GM12892 (cell line): ENCODE measurements around the gene C18orf32. TPM values are rescaled to one million over a fixed set of nuclear protein-coding genes. Genes with fewer than 3 reads are reported as not detected.
"Not testable (repeated sequence)": the region's sequence is repeated elsewhere in the genome, so short reads cannot be mapped to it uniquely, and the experiment has no call there.

ENCODE experiments used
- DNase-seq: peaks from one replicate; pipeline ENCODE4 v3.0.0; 2011; ENCODE audit not compliant: insufficient read length
- FAIRE-seq: peaks from 2 replicates; lab custom pipeline; 2011; peaks lifted over from hg19 to GRCh38; lab: Jason Lieb, UNC
- POLR2A ChIP-seq: IDR thresholded peaks from 2 replicates; pipeline ENCODE4 v1.6.1; 2011; ENCODE audit warnings: low read depth, low read length, control low read depth
- POLR2AphosphoS5 ChIP-seq: IDR thresholded peaks from 2 replicates; pipeline ENCODE4 v1.6.1; 2011; ENCODE audit warnings: low read depth, low read length, control low read depth
- TAF1 ChIP-seq: IDR thresholded peaks from 2 replicates; pipeline ENCODE4 v1.6.1; 2011; ENCODE audit warnings: low read depth, mild to moderate bottlenecking, control low read depth, low read length, borderline replicate concordance
- polyA plus RNA-seq: library from polyadenylated mRNA; unstranded; fragments of >200 nt; gene quantifications from one replicate; pipeline ENCODE4 v1.2.1, GENCODE V29; 2012; ENCODE audit warnings: missing spikeins, inconsistent platforms; ENCODE audit not compliant: missing spikeins

The C18orf32 gene
- polyA plus RNA-seq = 43.9 TPM

DNA sequence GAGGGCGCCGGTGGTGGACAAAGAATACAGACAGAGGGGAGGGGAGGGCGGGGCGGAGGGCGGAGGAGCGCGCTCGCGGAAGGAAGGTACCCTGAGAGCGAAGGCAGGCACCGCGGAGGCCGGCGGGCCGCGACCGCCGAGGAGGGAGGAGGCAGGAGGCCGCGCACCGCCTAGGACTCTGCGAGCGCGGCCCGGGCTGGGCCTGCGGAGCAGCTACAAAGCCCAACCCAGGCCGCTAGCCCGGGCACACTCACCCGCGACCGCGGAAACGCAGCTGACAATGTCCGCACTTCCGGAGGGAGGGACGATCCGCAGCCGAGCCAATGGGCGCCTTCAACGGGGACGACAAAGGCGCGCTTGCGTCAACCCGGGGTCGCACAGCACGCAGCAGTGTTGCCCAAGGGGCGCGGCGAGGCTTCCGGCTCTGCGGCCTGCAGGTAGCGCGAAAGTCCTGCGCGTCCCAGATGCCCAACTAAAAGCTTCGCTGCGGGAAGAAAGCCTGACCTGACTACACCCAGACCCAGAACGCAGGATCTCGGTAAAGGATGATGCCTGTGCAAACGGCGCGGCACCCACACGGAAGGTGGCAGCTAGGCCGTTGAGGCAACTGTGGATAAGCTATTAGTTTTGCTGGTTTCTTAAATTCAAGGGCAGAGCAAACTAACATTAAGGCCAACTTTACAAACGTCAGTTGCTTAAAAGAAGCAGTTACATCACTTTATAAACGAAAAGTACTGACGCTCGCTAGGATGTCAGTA is at the start of gene C18orf32:
TSS of gene C18orf32 (minus strand) at position 282 of the 758 bp plus-strand sequence. CDS start 3,486 bp downstream, outside the sequence.
- FAIRE-seq (peak; percentile 92), DNase-seq (peak; percentile 78)
- TF ChIP-seq POLR2A (peak; percentile 97), TAF1 (peak; percentile 85), POLR2AphosphoS5 (peak; percentile 97)

DNA sequence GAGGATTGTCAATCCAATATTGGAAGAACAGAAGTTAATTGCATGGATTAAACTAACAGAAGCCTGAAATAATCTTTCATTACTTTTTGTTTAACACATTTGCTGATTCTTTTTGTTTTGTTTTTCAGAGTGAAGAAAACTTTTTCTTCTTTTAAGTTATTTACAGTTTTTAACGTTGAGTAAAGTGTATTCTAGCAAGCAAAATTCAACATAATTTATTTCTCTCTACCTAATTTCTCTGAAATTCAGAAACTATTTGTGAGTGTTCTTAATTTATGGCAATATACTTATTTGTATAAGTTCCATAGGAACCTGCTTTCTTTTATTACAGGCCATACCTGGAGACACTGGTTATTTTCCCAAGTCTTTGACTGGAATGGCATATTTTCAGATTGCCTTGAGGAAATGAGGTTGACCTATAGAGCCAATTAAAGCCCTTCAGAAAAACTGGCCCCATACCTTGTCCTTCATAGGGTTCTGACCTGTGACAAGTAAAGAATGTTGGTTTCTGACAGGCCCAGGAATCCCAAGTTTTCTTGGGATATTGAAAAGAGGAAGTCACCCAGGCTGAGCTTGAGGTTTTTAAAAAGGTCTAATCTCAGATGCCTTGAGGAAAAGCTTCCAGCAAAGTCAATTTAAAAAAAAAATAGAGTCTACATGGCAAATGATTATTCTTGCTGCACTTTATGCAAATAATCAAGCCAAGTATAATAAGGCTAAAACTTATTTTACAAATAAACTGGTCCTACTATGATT is 48.0 kb upstream of the C18orf32 start:
- no peak for TF ChIP-seq TAF1
- no peak for TF ChIP-seq POLR2AphosphoS5
- no peak for TF ChIP-seq POLR2A
- FAIRE-seq (no peak), DNase-seq (no peak)

DNA sequence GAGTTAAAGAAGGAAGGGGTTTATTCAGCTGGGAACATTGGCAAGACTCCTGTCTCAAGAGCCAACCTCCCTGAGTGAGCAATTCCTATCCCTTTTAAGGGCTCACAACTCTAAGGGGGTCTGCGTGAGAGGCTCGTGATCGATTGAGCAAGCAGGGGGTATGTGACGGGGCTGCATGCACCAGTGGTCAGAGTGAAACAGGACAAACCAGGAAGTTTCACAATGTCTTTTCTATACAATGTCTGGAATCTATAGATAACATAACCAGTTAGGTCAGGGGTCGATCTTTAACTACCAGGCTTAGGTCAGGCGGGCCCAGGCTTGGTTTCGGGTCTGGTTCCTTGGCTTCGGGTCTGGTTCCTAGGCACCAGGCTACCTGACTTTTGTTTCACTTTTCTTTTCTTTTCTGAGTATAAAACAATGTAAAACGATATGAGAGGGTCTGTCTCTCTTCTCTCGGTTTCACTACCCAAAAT is 44.7 kb upstream of the C18orf32 start:
- no peak for DNase-seq
- no peak for FAIRE-seq
- TF ChIP-seq POLR2A = no peak
- no peak for TF ChIP-seq POLR2AphosphoS5
- no peak for TF ChIP-seq TAF1

DNA sequence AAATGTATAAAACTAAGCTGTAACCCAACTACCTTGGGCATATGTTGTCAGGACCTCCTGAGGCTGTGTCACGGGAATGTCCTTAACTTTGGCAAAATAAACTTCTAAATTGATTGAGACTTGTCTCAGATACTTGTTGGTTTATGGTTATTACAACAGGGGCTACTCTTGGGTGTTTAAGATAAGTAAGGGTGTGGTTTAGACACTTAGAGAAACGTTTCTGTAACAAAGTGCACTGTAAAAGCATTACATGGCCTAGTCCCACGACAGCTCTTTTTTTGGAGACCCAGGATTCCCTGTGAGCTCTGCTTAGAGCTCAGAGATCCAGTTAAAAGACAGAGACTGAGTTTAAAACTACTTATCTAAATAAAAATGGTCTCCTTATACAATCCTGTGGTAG is 42.6 kb upstream of the C18orf32 start:
- FAIRE-seq = no peak
- TF ChIP-seq POLR2AphosphoS5 (no peak), POLR2A (no peak), TAF1 (no peak)
- no peak for DNase-seq

DNA sequence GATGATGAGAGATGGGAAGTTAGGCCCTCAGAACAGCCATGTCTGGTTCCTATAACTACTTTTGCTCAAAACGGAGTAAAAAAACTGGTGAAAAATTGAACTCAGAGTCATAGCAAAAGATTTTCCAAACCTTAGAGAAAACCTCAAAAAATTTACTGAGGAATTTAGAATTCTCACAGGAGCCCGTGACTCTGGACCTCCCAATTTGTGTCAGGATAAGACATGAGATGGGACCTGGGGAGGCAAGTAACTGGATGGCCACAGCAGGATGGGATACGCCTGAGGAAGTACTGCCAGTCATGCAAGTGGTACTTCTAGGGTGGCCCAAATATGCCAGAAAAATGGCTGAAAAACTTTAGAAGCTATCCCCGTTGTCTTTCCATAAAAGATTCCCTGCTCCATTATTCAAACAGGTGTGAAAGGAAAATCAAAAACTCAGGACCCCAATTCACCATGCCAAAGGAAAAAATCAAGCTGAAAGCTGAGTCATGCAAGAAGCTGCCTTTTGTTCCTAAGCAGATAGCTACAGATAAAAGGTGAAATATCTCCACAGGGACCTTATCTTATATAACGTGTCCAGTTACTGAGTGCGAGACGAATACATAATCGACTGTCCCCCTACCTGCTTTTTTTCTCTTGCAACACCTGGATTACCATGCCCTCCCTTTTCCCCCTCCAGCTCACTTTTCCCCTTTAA is 40.7 kb upstream of the C18orf32 start:
- FAIRE-seq (no peak), DNase-seq (no peak)
- TF ChIP-seq POLR2AphosphoS5 = no peak
- no peak for TF ChIP-seq TAF1
- no peak for TF ChIP-seq POLR2A

DNA sequence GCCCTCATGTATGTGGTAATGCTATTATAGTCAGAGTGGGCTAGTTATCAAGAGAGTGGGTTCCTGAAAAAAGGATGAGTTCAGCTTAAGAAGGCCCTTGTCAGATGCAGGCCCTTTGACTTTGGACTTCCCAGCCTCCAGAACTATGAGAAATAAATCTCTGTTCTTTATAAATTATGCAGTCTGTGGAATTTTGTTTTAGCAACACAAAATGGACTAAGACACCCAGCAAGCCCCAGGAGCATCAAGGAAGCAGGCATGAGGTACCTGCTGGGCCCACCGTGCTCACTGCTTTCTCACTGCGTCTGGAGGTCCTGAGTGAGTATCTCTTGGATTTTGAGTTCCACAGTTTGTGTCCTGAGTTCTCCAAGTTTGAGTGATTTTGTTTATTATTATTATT is 38.9 kb upstream of the C18orf32 start:
- FAIRE-seq = no peak
- DNase-seq = no peak
- no peak for TF ChIP-seq POLR2AphosphoS5
- TF ChIP-seq TAF1 = no peak
- no peak for TF ChIP-seq POLR2A

DNA sequence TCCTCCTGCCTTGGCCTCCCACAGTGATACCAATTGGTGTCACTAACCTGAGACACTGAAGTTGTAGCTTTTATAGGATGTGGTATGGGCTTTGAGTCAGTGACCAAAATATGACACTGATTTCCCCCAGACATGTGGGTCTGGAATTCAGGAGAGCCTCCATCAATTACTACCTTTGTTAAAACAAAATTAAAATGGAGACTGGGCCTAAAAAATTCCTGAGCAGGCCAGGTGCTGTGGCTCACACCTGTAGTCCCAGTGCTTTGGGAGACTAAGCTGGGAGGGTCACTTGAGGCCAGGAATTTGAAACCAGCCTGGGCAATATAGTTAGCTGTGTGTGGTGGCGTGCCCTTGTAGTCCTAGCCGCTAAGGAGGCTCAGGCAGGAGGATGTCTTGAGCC is 37.9 kb upstream of the C18orf32 start:
- no peak for TF ChIP-seq TAF1
- no peak for TF ChIP-seq POLR2A
- TF ChIP-seq POLR2AphosphoS5 = no peak
- FAIRE-seq (no peak), DNase-seq (no peak)

DNA sequence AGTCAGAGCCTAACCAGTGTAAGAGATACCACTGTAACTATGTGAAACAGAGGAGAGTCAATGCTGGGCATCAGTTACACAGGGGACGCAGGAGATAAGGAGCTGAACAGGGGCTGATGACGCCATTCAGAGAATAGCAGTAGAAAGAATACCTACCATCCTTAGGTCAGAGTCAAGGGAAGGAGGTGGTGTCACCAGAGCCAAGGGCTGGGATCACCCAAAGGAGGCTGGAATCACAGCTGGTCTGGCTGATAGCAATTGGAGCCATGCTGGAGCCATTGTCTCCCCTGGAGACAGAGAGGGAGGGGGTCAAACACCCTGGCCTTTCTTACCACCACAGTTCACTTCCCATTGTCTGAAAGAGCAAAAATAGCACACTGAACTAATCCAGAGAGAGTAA is 37.3 kb upstream of the C18orf32 start:
- no peak for DNase-seq
- TF ChIP-seq POLR2A (no peak), POLR2AphosphoS5 (no peak), TAF1 (no peak)
- no peak for FAIRE-seq

DNA sequence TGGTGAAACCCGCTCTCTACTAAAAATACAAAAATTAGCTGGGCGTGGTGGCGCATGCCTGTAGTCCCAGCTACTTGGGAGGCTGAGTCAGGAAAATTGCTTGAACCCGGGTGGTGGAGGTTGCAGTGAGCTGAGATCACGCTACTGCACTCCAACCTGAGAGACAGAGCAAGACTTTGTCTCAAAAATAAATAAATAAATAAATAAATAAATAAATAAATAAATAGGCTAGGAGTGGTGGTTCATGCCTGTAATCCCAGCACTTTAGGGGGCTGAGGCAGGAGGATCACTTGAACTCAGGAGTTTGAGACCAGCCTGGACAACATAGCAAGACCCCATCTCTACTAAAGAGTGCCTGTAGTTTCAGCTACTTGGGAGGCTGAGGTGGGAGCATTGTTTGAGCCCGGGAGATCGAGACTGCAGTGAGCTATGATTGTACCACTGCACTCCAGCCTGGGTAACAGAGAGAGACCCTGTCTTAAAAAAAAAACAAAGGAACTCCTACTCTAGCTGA is 36.6 kb upstream of the C18orf32 start:
- not testable (repeated sequence) for FAIRE-seq, DNase-seq

DNA sequence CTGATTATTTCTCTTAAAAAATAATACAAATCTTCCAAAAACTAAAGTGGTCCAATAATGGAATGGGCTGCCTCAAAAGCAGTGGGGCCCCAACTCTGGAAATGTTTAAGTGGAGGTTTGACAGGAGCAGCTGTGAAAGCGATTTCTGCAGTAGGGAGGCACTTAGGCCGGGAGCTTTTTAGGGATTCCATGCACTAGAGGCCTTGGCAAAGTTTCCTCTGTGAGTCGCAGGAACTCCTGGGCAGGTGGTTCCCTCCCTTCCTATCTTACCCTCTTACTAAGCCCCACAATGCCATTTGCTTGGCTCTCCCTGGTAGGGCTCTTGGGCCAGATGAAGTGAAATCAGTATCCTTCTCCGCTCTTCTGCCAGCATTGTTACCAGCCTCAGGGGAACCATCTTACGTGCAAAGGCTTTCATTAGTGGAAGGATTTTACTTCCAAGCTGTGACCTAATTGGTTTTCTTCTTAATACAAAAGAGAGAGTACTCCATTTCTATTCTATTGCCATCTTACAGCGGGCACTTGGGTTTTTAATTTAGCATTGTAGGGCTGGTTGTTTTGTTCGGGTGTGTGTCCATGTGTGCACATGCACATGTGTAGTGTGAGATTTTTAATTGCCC is 34.3 kb upstream of the C18orf32 start:
- DNase-seq = no peak
- TF ChIP-seq POLR2AphosphoS5 = no peak
- TF ChIP-seq TAF1 = no peak
- no peak for TF ChIP-seq POLR2A
- FAIRE-seq = no peak
